OCI-LY3 (cell line): ENCODE data around the gene MYBL2.

Experiments used
- H2AFZ ChIP-seq: fragments of 200-600, 300-600 bp; shearing (Covaris generic); 2 replicates; pipeline ENCODE4 v1.6.0; 2014; ENCODE audit warnings: antibody characterized with exemption, low read depth, low read length
- H3K27ac ChIP-seq: fragments of 200-600, 300-600 bp; sonication (generic); 2 replicates; pipeline ENCODE4 v1.5.1; 2014; ENCODE audit warnings: mild to moderate bottlenecking, low read length, moderate library complexity, mixed read lengths
- H3K27me3 ChIP-seq: fragments of 200-600, 300-600 bp; sonication (generic); 2 replicates; pipeline ENCODE4 v1.6.1; 2014; ENCODE audit warnings: low read depth, low read length, mixed read lengths
- H3K36me3 ChIP-seq: fragments of 200-600, 300-600 bp; sonication (generic); replicated peaks from 2 replicates; pipeline ENCODE3; 2014; ENCODE audit warnings: low read depth, low read length, mixed read lengths
- H3K4me1 ChIP-seq: fragments of 300-600, 200-600 bp; sonication (generic); 2 replicates; pipeline ENCODE4 v1.6.1; 2014; ENCODE audit warnings: low read length, mixed read lengths
- H3K4me2 ChIP-seq: fragments of 200-600, 300-600 bp; sonication (generic); 2 replicates; pipeline ENCODE4 v1.6.1; 2014; ENCODE audit warnings: low read length, mixed read lengths
- H3K4me3 ChIP-seq: fragments of 300-600, 200-600 bp; sonication (generic); 2 replicates; pipeline ENCODE4 v1.5.1; 2014; ENCODE audit warnings: antibody characterized with exemption, mild to moderate bottlenecking, low read length, moderate library complexity
- H3K79me2 ChIP-seq: fragments of 300-600, 200-600 bp; shearing (Covaris generic); 2 replicates; pipeline ENCODE4 v1.6.1; 2014; ENCODE audit warnings: mild to moderate bottlenecking, low read length, mixed read lengths
- H3K9ac ChIP-seq: fragments of 300-600, 200-600 bp; shearing (Covaris generic); 2 replicates; pipeline ENCODE4 v1.6.0; 2014; ENCODE audit warnings: mild to moderate bottlenecking, low read length, moderate library complexity
- H3K9me3 ChIP-seq: fragments of 200-600, 300-600 bp; shearing (Covaris generic); 2 replicates; pipeline ENCODE4 v1.6.1; 2014; ENCODE audit warnings: low read length, mixed read lengths; ENCODE audit not compliant: insufficient read depth
- H4K20me1 ChIP-seq: fragments of 200-600, 300-600 bp; sonication (generic); 2 replicates; pipeline ENCODE4 v1.6.1; 2016; ENCODE audit warnings: low read length, mixed read lengths; ENCODE audit not compliant: insufficient read depth
- EZH2phosphoT487 ChIP-seq: fragments of 200-600 bp; shearing (Covaris generic); IDR thresholded peaks from 2 replicates; pipeline ENCODE4 v1.6.1; 2018; ENCODE audit warnings: antibody characterized with exemption, mixed run types, low read depth
- TF ChIP-seq, protein P1 (sequence below): fragments of 200-600, 300-600 bp; sonication (generic); IDR thresholded peaks from 2 replicates; pipeline ENCODE4 v1.5.1; 2014; ENCODE audit warnings: antibody characterized with exemption, low read length, low read depth

MYBL2 gene

GRCh38 chr20:43665466-43666176 is 1.3 kb upstream of the MYBL2 start:
- H3K9me3 ChIP-seq, result no peaks in the 10 kb centered on the region
- H3K4me1 ChIP-seq, result peaks cover 40% of the 10 kb centered on the region
- no peak overlapping the region for H3K9ac ChIP-seq
- TF ChIP-seq, protein P1, sequence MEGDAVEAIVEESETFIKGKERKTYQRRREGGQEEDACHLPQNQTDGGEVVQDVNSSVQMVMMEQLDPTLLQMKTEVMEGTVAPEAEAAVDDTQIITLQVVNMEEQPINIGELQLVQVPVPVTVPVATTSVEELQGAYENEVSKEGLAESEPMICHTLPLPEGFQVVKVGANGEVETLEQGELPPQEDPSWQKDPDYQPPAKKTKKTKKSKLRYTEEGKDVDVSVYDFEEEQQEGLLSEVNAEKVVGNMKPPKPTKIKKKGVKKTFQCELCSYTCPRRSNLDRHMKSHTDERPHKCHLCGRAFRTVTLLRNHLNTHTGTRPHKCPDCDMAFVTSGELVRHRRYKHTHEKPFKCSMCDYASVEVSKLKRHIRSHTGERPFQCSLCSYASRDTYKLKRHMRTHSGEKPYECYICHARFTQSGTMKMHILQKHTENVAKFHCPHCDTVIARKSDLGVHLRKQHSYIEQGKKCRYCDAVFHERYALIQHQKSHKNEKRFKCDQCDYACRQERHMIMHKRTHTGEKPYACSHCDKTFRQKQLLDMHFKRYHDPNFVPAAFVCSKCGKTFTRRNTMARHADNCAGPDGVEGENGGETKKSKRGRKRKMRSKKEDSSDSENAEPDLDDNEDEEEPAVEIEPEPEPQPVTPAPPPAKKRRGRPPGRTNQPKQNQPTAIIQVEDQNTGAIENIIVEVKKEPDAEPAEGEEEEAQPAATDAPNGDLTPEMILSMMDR, result no peak
- no peak for TF ChIP-seq EZH2phosphoT487
- H3K36me3 ChIP-seq, result peaks cover 20% of the 10 kb centered on the region
- H2AFZ ChIP-seq, result no peak overlapping the region
- H3K79me2 ChIP-seq, result peaks cover 37% of the 10 kb centered on the region
- no peak overlapping the region for H3K27ac ChIP-seq
- H3K27me3 ChIP-seq, result 0 out of 2 replicates have a peak, but pooled peaks cover 4% of the 10 kb centered on the region
- H3K4me2 ChIP-seq, result no peak overlapping the region
- no peak overlapping the region for H3K4me3 ChIP-seq
- H4K20me1 ChIP-seq, result peaks cover 27% of the 10 kb centered on the region

- Histone ChIP-seq H3K4me3 (peak overlapping the region; percentile 92), H3K27me3 (0 out of 2 replicates have a peak, but pooled peaks cover 4% of the 10 kb centered on the region), H3K4me1 (peaks cover 40% of the 10 kb centered on the region), H3K9ac (peak overlapping the region; percentile 94), H3K27ac (peak overlapping the region; percentile 58), H3K79me2 (peaks cover 55% of the 10 kb centered on the region), H3K36me3 (peaks cover 31% of the 10 kb centered on the region), H4K20me1 (peaks cover 34% of the 10 kb centered on the region), H3K4me2 (peak overlapping the region; percentile 85), H2AFZ (no peak overlapping the region), H3K9me3 (no peaks in the 10 kb centered on the region)
- no peak for TF ChIP-seq EZH2phosphoT487
- TF ChIP-seq, protein P1, result no peak
These were observed 623 bp downstream of the MYBL2 start for GRCh38 chr20:43667341-43668132.

DNA sequence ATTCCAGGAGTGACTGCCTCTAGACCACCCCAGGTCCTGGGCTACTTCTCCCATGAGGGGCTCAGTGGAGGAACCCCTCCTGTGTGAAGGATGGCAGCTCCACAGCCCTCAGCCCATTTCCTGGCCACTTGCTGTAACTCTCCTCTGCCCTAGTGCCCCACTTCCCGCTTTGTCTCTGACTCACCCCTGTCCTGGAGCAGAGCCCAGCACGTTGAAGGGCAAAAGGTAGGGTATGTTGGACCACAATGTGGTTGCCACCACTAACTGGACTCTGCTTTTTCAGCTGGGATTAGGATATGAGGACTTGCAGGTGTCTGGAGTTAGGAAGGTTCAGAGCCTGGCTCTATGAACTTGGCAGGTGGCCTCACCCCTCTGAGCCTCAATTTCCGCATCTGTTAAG is 2.4 kb downstream of the MYBL2 start:
- peaks cover 34% of the 10 kb centered on the region for H4K20me1 ChIP-seq
- H3K9ac ChIP-seq, result no peak overlapping the region
- no peaks in the 10 kb centered on the region for H3K9me3 ChIP-seq
- peaks cover 46% of the 10 kb centered on the region for H3K36me3 ChIP-seq
- peaks cover 73% of the 10 kb centered on the region for H3K79me2 ChIP-seq
- H3K4me2 ChIP-seq, result peak overlapping the region; percentile 85; the same call in 1 of the 2 replicates
- no peak overlapping the region for H2AFZ ChIP-seq
- H3K4me1 ChIP-seq, result peaks cover 28% of the 10 kb centered on the region
- peak overlapping the region; percentile 5; the same call in 1 of the 2 replicates for H3K27ac ChIP-seq
- no peaks in the 10 kb centered on the region for H3K27me3 ChIP-seq
- H3K4me3 ChIP-seq, result no peak overlapping the region
- TF ChIP-seq EZH2phosphoT487, result no peak
- TF ChIP-seq, protein P1, result no peak

DNA sequence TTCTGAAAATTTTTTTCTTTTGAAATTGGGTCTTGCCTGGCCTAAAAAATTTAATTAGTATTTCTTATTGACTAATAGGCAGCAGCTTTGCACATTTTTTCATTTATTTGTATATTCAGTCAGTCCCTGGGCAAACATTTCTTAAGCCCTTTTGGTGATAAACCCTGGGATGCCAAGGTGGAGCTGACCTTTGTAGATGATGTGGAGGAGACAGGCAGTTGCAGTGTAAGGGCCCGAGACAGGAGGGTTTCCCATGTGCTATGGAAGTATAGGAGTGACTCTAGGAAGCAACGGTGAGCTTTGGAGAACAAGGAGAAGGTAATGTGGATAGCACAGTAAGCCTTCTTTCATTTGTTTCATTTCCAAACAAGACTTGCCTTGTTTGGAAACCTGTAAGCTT is 3.5 kb downstream of the MYBL2 start:
- no peak overlapping the region for H3K27ac ChIP-seq
- H3K4me2 ChIP-seq, result no peak overlapping the region
- H3K4me3 ChIP-seq, result no peak overlapping the region
- H3K9me3 ChIP-seq, result no peaks in the 10 kb centered on the region
- TF ChIP-seq, protein P1, result no peak
- no peak for TF ChIP-seq EZH2phosphoT487
- H4K20me1 ChIP-seq, result peaks cover 34% of the 10 kb centered on the region
- H2AFZ ChIP-seq, result no peak overlapping the region
- H3K27me3 ChIP-seq, result no peaks in the 10 kb centered on the region
- no peak overlapping the region for H3K9ac ChIP-seq
- H3K79me2 ChIP-seq, result peaks cover 84% of the 10 kb centered on the region
- H3K4me1 ChIP-seq, result peaks cover 18% of the 10 kb centered on the region
- H3K36me3 ChIP-seq, result peaks cover 47% of the 10 kb centered on the region
